ENCODE results near the gene KCNC1. TPM values are rescaled to one million over a fixed set of nuclear protein-coding genes. Genes with fewer than 3 reads are reported as not detected.

Gene KCNC1
- total RNA-seq, 1 donor from 2014 or later = 0.05 TPM

GRCh38 chr11:17821648-17822400, 87.2 kb downstream of the KCNC1 start:
- no peak for DNase-seq (ENCODE audit: low read depth)

- no peak for DNase-seq (ENCODE audit: low read depth)
These were observed 87.8 kb downstream of the KCNC1 start for GRCh38 chr11:17822401-17822781.

- DNase-seq (ENCODE audit: low read depth) = no peak
These were observed 92.4 kb downstream of the KCNC1 start for GRCh38 chr11:17827006-17827405.

- DNase-seq (ENCODE audit: low read depth) = no peak
These were observed 93.8 kb downstream of the KCNC1 start for GRCh38 chr11:17828311-17828751.

GRCh38 chr11:17831228-17831627, 96.6 kb downstream of the KCNC1 start:
- DNase-seq (ENCODE audit: low read depth) = no peak

GRCh38 chr11:17831883-17832282, 97.3 kb downstream of the KCNC1 start:
- no peak for DNase-seq (ENCODE audit: low read depth)

Other genes starting within 250 kb of the KCNC1 start
- gene USH1C, start 190.4 kb upstream of the KCNC1 start, total RNA-seq = 3.2 and 5.9 TPM in 2 replicates
- not detected in 2 replicates for gene OTOG, start 187.5 kb upstream of the KCNC1 start, total RNA-seq
- not detected in 2 replicates for gene MYOD1, start 15.2 kb upstream of the KCNC1 start, total RNA-seq

Data from renal cortical epithelial cell (primary cell).